EH (cell line): ENCODE measurements around the gene ADH1A.
"Not testable (repeated sequence)": the region's sequence is repeated elsewhere in the genome, so short reads cannot be mapped to it uniquely, and the experiment has no call there.

Source experiments
- DNase-seq: peaks from one replicate; pipeline ENCODE4 v3.0.0-alpha.2; 2015; ENCODE audit warnings: low read depth

Gene ADH1A

DNA sequence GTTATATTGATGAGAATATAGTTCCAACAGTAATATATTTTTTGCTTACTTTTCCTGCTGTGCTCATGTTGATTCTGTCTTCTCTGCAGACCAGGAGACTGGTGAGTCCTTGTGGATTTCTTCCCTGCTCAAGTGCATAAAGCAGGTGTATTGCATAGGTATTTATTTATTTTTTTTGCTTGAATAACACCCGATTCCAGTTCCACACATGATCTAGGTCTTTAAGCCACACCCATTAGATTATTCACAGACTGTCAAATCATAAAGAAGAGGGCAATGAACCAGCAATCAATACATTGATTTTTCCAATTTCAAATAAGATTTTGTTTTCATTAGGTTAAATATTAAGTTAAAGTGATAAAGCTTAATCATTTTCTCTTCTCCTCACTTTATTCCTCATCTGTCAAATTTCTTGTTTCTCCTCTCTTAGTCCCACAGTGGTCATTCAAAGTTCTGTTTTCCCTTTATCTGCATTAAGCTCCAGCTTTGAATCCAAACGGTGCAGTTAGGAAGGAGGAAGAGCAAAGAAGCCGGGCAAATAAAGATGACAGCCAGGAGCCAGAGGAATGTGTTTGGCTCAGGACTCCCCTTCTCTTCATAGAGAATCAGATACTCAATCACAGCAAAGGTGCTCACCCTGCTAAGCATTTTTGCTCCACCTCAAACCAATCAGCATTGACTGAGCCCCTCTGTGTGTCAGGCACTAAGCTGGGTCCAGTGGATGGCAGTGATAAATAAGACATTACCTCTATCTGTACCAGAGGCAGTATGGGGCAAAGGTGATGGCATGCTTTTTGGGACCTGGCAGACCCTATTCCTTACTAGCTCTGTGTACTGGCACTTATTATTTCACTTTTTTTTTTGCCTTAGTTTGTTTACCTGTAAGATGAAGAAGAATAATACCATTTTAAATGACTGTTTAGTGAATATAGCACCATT lies at the start of gene ADH1A:
Gene ADH1A (minus strand): TSS at position 138 of the 939 bp plus-strand sequence. CDS start 71 bp downstream, at position 67.
- DNase-seq, result no peak

DNA sequence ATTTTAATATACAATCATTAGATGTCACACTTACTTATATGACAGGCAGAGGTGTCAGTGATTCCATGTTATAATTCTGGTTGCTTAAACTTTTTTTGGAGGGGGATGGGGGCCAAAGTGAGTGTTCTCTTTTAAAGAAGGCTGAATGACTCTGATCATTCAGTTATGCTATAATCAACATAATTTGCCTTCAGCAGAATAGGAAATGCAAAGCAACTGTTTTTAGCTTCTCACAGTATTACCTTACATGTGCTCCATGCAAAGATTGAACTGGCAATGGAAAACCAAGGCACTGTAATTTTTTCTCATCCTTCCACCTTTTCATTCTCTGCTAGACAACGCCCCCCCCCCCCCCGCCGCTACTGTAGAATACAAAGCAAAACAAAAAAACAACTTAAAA lies 48.4 kb upstream of the ADH1A start:
- DNase-seq, result no peak

DNA sequence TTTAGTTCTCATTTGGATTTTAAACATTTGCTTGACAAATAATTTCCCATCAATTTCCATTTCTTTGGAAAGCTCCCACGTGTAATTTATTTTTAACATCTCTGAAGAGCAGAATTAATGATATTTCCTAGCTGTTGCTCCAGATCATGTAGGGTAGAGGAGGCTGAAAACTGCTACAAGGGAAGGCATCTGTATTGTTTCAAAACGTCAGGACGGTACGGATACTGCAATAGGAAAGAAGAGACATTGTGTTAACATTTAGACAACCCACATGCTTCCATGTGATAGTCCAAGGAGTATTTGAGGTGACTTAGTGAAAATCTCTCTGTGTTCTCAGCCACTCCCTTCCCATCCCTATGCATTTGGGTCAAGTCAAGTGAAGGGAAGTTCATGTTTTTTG lies 45.8 kb upstream of the ADH1A start:
- no peak for DNase-seq

DNA sequence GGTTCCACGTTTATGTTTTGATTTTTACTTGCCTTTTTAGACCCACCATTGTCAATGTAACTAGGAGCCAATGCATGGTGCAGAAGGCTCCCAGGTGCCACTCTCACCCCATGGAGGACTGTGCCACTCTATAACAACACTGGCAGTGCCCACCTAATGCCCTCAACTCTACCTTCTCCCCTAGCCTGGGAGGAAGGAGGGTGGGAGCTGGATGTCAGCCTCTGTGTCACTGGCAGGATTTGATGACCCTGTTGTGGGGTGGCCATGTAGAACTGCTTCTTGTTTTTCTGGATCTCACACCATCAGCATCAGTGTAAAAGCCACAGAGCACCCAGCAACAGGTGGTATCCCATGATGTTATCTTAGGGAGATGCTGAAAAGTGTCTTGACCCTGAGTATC lies 44.1 kb upstream of the ADH1A start:
- DNase-seq, result no peak

DNA sequence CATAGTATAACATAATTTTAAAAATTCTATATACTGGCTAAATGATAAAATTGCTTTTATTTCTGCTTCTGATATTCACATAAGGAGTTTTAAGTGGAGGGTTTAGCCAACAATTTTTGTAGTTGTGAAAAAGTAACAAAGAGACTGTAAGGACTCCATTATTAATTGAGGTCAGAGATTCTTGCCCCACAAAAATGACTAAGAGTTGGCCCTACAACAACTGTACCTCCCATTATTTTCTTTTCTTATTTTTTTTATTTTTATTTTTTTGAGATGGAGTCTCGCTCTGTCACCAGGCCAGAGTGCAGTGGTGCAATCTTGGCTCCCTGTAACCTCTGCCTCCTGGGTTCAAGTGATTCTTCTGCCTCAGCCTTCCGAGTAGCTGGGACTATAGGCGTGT lies 39.9 kb upstream of the ADH1A start:
- DNase-seq, result no peak

DNA sequence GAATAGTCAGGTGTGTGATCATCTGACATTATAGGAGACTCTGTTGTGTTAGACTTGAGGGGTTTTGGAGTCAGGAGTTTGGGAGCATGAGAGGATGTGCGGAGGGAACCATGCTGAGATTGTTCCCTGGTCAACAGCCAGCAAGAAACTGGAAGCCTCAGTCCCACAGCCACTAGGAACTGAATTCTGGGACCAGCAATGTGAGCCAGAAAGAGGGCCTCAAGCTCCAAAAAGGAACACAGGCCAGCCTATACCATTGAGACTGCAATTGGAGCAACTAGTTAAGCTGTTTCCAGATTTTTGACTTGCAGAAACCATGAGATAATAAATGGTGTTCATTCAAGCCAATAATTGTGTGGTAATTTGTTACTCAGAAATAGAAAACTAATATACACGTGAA lies 39.1 kb upstream of the ADH1A start:
- DNase-seq, result no peak

DNA sequence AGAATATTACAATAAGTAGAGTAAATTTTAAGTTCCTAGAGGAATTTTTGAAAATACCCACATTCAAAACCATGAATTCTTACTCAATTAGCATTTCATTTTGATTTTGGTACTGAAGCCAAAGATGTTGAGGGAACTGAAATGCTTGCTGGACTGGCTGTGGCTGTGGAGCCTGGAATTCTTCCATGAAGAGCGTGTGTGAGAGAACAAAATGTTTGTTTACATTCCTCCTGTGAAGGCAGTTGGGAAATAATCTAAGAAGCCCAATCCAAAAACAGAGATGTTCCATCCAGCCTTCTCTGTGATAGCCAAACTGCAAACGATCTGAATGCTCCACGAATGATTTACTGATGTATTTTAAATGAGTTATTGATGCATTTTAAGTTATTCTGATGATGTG lies 34.2 kb upstream of the ADH1A start:
- peak; percentile 89 for DNase-seq

DNA sequence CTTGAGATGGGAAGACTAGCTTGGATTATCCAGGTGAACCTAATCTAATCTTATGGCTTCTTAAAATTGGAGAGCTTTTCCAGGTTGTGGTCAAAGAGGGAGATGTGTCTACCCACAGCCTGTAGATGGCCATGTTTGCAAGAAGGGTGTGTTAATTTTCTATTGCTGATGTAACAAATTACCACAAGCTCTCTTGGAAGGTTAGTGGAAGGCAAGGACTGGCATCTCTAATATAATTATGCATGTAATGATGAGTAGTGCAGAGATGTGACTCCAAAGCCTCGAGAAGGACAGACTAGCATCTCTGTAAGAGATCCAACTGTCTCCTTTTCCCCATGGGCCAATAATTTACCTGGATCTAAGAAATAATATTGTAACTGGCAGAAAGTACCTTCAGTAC lies 33.6 kb upstream of the ADH1A start:
- peak; percentile 3 for DNase-seq

DNA sequence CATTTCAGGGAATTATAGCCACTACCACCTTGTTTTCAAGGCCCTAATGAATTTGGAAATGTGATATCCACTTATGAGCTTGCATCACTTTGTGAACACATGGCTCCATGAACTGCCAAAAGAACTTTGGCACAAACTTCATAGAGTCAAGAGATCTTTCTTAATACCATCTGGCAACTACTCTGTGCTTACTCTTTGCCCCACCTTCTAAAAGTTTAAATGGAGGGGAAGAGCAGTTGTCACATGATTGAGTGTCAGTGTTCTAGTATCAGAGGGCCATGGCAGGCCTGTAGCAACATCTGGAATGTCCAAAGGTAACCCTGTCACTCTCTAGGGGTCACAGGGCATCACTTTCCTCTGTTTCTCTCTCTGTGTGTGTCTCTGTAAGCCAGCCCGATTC lies 33.0 kb upstream of the ADH1A start:
- DNase-seq, result peak; percentile 12

DNA sequence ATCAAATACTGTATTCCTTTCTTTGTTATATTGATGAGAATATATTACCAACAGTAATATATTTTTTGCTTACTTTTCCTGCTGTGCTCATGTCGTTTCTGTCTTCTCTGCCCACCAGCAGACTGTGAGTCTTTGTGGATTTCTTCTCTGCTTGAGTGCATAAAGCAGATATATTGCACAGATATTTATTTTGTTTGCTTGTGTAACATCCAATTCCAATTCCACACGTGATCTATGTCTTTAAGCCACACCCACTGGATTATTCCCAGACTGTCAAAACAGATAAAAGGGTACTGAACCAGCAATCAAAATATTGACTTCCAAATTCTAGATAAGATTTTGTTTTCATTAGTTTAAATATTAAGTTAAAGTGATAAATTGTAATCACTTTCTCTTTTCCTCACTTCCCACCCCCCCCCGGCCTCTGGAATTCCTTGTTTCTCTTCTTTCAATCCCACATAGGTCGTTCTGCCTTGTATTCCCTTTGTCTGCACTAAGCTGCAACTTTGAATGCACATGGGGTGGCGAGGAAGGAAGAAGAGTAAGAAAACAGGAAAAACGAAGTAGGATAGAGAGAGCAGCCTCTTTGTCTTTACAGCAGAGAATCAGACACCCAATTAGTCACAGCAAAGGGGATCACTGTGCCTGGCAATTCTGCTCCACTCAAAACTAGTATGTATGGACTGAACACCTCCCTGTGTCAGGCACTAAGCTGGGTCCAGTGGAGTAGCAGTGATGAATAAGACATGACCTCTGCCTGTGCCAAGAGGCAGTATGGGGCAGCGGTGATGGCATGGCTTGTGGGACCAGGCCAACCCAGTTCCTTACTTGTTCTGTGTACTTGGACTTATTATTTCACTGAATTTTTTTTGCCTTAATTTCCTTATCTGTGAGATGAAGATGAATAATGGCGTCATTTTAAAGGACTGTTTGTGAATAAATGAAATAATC lies 30.7 kb upstream of the ADH1A start, which contains the start of gene ADH1B:
Gene ADH1B (minus strand): TSS at position 161 of the 951 bp plus-strand sequence. CDS start 70 bp downstream, at position 91.
- DNase-seq, result no peak

DNA sequence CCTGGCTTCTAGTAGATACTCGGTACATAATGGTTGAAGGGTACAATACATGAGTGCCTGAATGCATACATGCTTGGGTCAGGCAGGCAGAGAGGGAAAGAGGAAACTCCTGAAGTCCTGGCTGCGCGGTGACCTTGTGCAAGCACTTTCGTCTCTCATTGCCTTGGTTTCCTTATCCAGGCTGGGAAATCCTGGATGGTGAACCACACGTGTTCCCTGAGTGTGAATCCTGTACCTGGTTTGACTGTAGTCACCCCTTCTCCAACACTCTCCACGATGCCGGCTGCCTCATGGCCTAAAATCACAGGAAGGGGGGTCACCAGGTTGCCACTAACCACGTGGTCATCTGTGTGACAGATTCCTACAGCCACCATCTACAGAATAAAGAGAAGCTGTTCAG lies 27.0 kb upstream of the ADH1A start:
- not testable (repeated sequence) for DNase-seq

DNA sequence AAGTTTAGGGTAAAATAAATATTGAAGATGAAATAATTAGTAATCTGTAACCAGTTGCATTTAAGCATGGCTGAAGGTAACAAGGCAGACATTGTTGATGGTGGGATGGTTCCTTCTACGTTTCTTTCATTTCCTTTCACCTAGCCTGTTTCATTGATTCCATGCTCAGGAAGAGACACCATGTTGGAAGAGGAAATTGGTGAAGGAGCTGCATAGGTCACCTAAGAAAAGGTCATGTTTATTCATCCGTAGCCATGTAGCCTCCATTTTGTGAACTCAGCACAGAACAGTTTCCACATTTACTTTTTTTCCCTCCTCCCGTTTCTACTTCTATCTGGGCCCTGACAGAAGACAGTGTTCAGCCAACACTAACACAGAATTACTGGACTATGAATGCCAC lies 26.6 kb upstream of the ADH1A start:
- DNase-seq, result no peak

DNA sequence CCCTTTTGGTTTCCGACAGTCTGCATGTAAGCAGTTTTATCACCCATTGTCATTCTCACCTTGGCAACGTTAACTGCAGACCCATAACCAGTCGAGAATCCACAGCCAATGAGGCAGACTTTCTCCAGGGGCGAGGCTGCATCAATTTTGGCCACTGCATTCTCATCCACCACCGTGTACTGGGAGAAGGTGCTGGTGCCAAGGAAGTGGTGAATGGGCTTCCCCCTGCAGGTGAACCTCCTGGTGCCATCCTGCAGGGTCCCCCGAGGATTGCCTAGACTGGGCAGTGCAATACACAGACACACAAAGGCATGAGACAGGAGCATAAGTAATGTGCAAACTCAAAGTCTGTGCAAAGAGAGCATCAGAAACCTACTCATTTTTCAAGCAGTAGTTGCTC lies 25.1 kb upstream of the ADH1A start:
- DNase-seq, result no peak

DNA sequence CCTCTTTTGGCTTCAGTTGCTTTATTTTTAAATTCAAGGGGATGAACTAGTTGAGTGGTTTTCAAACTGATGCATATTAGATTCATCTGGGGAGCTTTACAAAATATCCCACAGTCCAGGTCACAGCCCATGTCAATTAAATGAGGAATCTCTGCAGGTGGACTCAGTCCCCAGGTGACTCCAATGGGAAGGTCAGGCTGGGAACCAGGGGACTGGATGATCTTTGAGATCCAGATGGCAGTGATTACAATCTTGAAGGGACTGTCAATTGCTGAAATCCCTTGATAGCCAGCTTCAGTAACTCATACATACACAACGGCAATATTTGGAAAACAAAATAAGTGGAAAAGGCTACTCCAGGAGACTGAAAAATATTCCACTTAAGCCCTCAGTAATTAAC lies 23.4 kb upstream of the ADH1A start:
- DNase-seq, result no peak

DNA sequence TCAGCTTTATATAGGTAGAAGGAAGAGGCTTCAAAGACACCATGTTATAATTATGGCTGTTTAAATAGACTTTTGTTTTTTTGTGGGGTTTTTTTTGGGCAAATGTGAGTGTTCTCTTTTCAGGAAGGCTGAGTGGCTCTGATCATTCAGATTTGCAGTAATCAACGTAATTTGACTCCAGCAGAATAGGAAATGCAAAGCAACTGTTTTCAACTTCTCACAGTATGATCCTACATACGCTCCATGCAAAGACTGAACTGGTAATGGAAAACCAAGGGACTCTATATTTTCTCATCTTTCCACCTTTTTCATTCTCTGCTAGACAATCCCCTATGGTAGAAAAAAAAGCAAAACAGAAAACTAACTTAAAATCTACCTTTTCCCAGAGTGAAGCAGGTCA lies 19.6 kb upstream of the ADH1A start:
- DNase-seq, result no peak

DNA sequence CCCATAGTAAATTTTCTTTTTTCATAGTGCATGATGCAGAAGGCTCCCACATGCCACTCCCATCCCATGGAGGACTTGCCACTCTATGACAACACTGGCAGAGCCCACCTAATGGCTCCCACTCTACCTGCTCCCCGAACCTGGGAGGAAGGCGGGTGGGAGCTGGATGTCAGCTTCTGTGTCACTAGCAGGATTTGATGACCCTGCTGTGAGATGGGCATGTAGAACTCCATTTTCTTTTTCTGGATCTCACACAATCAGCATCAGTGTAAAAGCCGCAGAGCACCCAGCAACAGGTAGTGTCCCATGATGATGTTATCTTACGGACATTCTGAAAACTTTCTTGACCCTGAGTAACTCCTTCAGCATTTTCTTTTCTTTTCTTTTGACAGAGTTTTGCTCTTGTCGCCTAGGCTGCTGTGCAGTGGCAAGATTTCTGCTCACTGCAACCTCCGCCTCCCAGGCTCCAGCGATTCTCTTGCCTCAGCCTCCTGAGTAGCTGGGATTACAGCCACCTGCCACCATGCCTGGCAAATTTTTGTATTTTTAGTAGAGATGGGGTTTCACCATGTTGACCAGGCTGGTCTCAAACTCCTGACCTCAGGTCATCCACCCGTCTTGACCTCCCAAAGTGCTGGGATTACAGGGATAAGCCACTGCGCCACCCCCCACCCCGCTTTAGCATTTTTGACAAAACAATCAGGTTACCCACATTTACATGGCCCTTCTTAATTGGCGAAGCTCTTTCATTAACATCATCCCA lies 15.0 kb upstream of the ADH1A start:
- DNase-seq, result no peak

DNA sequence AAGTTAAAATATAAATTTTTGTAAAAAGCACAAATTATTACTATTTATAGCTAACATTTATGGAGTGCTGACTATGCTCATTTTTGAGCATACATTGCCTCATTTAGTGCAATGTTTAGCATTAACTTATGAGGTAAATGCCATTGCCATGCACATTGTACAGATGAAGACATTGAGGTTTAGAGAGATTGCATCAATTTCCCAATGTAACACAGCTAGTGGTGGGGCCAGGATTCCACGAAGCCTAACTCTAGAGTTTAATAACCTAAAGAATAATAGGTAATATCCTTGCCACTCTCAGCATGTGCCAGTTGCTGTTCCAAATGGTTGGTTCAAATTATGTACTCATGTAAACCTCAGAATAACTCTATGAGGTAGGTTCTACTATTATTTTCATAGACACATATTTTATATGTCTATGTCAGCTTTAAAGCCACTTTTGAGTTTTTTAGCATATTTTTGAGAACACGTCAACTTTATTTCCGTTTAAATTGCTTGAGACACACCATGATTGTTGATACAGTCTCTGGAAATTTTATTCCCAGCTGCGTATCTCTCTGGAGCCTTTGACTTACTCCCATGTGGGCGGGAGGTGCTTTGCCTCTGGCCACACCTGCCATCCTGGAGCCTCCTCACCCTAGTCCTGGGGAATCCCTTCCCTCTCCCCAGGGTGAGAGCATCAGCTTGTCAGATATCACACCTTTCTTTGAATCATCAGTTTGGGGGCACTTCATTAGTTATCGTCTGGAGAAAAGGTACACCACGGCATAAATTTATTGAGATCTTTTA lies 10.8 kb upstream of the ADH1A start:
- DNase-seq, result peak; percentile 41

DNA sequence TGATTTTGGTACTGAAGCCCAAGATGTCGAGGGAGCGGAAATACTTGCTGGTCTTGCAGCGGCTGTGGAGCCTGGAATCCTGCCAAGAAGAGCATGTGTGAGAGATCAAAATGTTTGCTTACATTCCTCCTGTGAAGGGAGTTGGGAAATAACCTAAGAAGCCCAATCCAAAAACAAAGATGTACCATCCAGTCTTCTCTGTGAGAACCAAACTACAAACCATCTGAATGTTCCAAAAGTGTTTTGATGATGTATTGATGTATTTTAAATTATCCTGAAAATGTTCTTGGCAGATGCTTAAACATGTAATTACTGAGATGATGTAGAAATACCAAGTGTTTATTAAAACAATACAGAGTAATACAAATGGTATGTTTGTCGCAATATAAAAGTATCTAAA lies 10.1 kb upstream of the ADH1A start:
- DNase-seq, result peak; percentile 95

DNA sequence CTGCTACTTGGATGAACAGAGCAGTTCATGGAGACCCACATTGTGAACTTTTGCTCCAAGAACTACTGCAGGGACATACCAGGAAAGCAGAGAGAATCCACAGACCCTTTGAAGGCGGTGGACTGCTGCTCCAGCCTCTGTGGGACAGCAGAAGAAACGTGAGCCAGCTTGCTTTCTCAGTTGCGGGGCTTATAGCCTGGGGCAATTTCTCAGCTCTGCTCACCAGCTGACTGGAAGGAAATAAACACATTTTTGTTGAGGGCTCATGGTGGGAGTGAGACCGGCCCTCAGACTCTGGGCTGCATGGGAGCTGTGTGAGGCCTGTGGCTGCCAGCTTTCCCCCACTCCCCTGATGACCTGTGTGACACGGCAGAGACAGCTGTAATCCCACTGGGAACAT lies 2.6 kb upstream of the ADH1A start:
- DNase-seq, result peak; percentile 1

DNA sequence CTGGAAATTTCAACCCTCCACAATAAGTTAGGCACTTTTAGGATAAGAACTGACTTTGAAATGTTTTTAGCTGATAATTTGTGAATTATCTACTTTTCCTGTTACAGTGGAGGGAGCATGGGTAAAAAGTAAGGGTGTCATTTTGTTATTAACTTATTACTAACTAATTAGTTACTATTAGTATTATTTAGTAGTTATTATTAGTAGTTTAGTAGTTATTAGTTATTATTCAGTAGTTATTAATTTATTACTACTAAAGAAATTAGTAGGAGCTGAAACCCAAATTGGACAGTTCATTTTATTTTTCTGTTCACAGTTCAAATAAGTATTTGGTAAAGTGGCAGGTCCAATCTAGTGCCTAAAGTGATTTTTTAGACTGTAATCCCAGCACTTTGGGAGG lies 5.4 kb downstream of the ADH1A start:
- no peak for DNase-seq

DNA sequence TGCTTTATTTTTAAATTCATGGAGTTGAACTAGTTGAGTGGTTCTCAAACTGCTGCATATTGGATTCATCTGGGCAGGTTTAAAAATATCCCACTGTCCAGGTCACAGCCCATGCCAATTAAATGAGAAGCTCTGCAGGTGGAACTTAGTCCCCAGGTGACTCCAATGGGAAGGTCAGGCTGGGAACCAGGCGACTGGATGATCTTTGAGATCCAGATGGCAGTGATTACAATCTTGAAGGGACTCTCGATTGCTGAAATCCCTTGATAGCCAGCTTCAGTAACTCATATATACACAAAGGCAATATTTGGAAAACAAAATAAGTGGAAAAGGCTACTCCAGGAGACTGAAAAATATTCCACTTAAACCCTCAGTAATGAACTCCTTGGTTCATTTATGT lies 8.1 kb downstream of the ADH1A start:
- DNase-seq, result no peak
